Sigmoid colon (tissue), 3 donors: ENCODE measurements around the gene MBOAT1.

Experiments
- CTCF ChIP-seq, 4 experiments: fragments of 450-650 bp in 3 of 4; fragments of 200-600 bp in 1 of 4; IDR thresholded peaks; one replicate each; pipeline ENCODE4 v1.5.1; 2016 to 2019; ENCODE audit warnings: antibody characterized with exemption in 4 of 4, mild to moderate bottlenecking in 3 of 4, moderate library complexity in 2 of 4
- POLR2A ChIP-seq, 2 donors: fragments of 450-650 bp; IDR thresholded peaks; one replicate each; pipeline ENCODE4 v1.6.1; 2016; ENCODE audit warnings: antibody characterized with exemption in 2 of 2, mild to moderate bottlenecking in 2 of 2, moderate library complexity in 2 of 2

- TF ChIP-seq CTCF (IDR thresholded peaks at IDR 0.05) (no peak), POLR2A (IDR thresholded peaks at IDR 0.05) (no peak)
These were observed 28.8 kb upstream of the MBOAT1 start for GRCh38 chr6:20241102-20241501.
